HG03039 (cell line): ENCODE data around the gene TNFRSF6B.

ENCODE experiments used
- ATAC-seq: cut with Tn5 transposase; IDR thresholded peaks from one replicate; pipeline ENCODE4 v1.9.1; 2021; ENCODE audit warnings: mild to moderate bottlenecking, moderate library complexity; ENCODE audit not compliant: unreplicated experiment

The TNFRSF6B gene

GRCh38 chr20:63695424-63696305 is 787 bp upstream of the TNFRSF6B start:
- no peak for ATAC-seq

GRCh38 chr20:63696306-63696627 is 185 bp upstream of the TNFRSF6B start:
- no peak for ATAC-seq

GRCh38 chr20:63697357-63697867 is 960 bp downstream of the TNFRSF6B start:
- no peak for ATAC-seq

- ATAC-seq: no peak
Measured at GRCh38 chr20:63697868-63698545, 1.6 kb downstream of the TNFRSF6B start.

- no peak for ATAC-seq
Measured at GRCh38 chr20:63698739-63699465, 2.5 kb downstream of the TNFRSF6B start.

GRCh38 chr20:63699466-63700198 is 3.2 kb downstream of the TNFRSF6B start:
- ATAC-seq: no peak

GRCh38 chr20:63700199-63701050 is 4.0 kb downstream of the TNFRSF6B start:
- no peak for ATAC-seq

GRCh38 chr20:63701051-63701328 is 4.5 kb downstream of the TNFRSF6B start:
- no peak for ATAC-seq

GRCh38 chr20:63701329-63702035 is 5.0 kb downstream of the TNFRSF6B start:
- ATAC-seq: no peak

- ATAC-seq: no peak
Measured at GRCh38 chr20:63702036-63702665, 5.7 kb downstream of the TNFRSF6B start.

- ATAC-seq: no peak
Measured at GRCh38 chr20:63702751-63703470, 6.5 kb downstream of the TNFRSF6B start.

- no peak for ATAC-seq
Measured at GRCh38 chr20:63703471-63703975, 7.1 kb downstream of the TNFRSF6B start.

- ATAC-seq: no peak
Measured at GRCh38 chr20:63703976-63704748, 7.7 kb downstream of the TNFRSF6B start.

GRCh38 chr20:63704749-63705117 is 8.3 kb downstream of the TNFRSF6B start:
- no peak for ATAC-seq

GRCh38 chr20:63705232-63706026 is 9.0 kb downstream of the TNFRSF6B start:
- no peak for ATAC-seq

GRCh38 chr20:63706027-63706695 is 9.7 kb downstream of the TNFRSF6B start:
- no peak for ATAC-seq
